Subcutaneous adipose tissue (tissue), 4 donors: Measurements from ENCODE around the gene CASK. TPM values are rescaled to one million over a fixed set of nuclear protein-coding genes. Genes with fewer than 3 reads are reported as not detected.

Experiments used
- CTCF ChIP-seq: fragments of 450-650 bp; IDR thresholded peaks from one replicate; pipeline ENCODE4 v1.5.1; 2016; ENCODE audit warnings: low read depth, mild to moderate bottlenecking, control low read depth, antibody characterized with exemption, moderate library complexity
- total RNA-seq, 4 donors: library from RNA; depleted of rRNA; stranded (reverse); fragments of >200 nt; gene quantifications; one replicate each; pipeline ENCODE4 v1.1.0, GENCODE V29; 2016

The CASK gene
- total RNA-seq, 4 donors from 2014 or later: 27.4 to 48.1 (median 32.5) TPM

GRCh38 chrX:41616255-41616654 lies 307.1 kb downstream of the CASK start:
- TF ChIP-seq CTCF: no peak

GRCh38 chrX:41608244-41608643 lies 315.1 kb downstream of the CASK start:
- TF ChIP-seq CTCF: no peak

GRCh38 chrX:41607264-41607832 lies 316.0 kb downstream of the CASK start:
- TF ChIP-seq CTCF: no peak

- TF ChIP-seq CTCF: no peak
Observed at GRCh38 chrX:41604766-41605543, 318.4 kb downstream of the CASK start.

- TF ChIP-seq CTCF: no peak
Observed at GRCh38 chrX:41604177-41604576, 319.2 kb downstream of the CASK start.

- no peak for TF ChIP-seq CTCF
Observed at GRCh38 chrX:41603596-41603995, 319.8 kb downstream of the CASK start.

GRCh38 chrX:41602816-41603345 lies 320.5 kb downstream of the CASK start:
- no peak for TF ChIP-seq CTCF
